Measurements from ENCODE around the gene SLC6A6. TPM values are rescaled to one million over a fixed set of nuclear protein-coding genes. Genes with fewer than 3 reads are reported as not detected.

Gene SLC6A6
- total and polyA plus RNA-seq, 2 experiments from 2014 or later = 30.7 to 58.9 TPM

DNA sequence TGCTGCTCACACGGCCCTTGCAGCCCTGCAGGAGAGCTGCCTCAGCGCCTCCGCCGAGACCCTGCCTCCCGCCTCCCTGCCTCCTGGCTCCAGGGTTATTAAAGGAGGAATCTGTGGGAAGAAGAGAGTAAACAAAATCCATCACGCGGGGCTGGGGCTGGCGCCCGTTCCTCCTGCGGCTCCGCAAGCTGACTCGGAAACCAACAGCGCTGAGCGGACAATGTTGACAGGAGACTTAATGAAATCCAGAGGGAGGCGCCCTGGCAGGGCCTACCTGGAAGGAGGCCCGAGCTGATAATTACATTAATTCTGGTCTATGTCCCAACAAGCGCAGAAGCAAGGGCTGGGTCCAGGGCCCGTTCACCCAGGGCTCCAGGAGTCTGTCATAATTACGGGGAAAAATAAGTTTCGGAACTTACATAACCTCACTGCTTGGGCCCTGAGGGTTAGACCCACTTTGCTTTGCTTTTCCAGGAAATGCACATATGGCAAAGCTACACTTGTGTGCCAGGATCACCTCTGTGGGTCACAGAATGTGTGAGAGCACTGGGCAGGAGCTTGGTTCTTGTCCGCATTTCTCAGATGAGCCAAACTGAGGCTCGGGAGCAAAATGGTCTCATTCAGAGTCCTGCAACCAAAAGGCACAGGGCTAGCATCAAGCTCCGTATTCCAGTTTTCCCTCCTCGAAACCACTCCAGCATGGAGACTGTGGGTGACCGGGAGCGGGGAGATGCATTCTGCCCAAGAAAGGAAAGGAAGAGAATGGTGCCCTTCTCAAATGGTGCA is 43.8 kb upstream of the SLC6A6 start:
- H3K79me2 ChIP-seq = no peaks in the 10 kb centered on the region
- DNase-seq (ENCODE audit: low spot score) = peak; percentile 88
- TF ChIP-seq, protein P1, sequence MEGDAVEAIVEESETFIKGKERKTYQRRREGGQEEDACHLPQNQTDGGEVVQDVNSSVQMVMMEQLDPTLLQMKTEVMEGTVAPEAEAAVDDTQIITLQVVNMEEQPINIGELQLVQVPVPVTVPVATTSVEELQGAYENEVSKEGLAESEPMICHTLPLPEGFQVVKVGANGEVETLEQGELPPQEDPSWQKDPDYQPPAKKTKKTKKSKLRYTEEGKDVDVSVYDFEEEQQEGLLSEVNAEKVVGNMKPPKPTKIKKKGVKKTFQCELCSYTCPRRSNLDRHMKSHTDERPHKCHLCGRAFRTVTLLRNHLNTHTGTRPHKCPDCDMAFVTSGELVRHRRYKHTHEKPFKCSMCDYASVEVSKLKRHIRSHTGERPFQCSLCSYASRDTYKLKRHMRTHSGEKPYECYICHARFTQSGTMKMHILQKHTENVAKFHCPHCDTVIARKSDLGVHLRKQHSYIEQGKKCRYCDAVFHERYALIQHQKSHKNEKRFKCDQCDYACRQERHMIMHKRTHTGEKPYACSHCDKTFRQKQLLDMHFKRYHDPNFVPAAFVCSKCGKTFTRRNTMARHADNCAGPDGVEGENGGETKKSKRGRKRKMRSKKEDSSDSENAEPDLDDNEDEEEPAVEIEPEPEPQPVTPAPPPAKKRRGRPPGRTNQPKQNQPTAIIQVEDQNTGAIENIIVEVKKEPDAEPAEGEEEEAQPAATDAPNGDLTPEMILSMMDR (IDR thresholded peaks at IDR 0.05; ENCODE audit: poor library complexity) = no peak
- TF ChIP-seq EZH2 (IDR thresholded peaks at IDR 0.05; ENCODE audit: borderline replicate concordance) (no peak), EZH2phosphoT487 (IDR thresholded peaks at IDR 0.05; ENCODE audit: low read depth, severe bottlenecking, unreplicated experiment) (no peak)
- peaks cover 17% of the 10 kb centered on the region for H3K4me1 ChIP-seq (ENCODE audit: insufficient read depth)
- no peaks in the 10 kb centered on the region for H4K20me1 ChIP-seq (ENCODE audit: insufficient read depth, poor library complexity, severe bottlenecking)
- peak overlapping the region; percentile 10 for H3K4me2 ChIP-seq
- no peaks in the 10 kb centered on the region for H3K36me3 ChIP-seq (replicated peaks; ENCODE audit: insufficient read depth, low read depth)
- no peaks in the 10 kb centered on the region for H3K27me3 ChIP-seq
- 33% methylated on average over 26 of the region's 26 CpGs for WGBS (ENCODE audit: low lambda C conversion rate, missing lambda C conversion rate)
- peak overlapping the region; percentile 65 for H3K27ac ChIP-seq
- H2AFZ ChIP-seq = no peak overlapping the region
- H3K4me3 ChIP-seq = no peak overlapping the region
- H3K9me3 ChIP-seq (ENCODE audit: low read depth) = no peaks in the 10 kb centered on the region
- no peaks in the 10 kb centered on the region for H3K9me2 ChIP-seq (replicated peaks; ENCODE audit: insufficient read depth)

DNA sequence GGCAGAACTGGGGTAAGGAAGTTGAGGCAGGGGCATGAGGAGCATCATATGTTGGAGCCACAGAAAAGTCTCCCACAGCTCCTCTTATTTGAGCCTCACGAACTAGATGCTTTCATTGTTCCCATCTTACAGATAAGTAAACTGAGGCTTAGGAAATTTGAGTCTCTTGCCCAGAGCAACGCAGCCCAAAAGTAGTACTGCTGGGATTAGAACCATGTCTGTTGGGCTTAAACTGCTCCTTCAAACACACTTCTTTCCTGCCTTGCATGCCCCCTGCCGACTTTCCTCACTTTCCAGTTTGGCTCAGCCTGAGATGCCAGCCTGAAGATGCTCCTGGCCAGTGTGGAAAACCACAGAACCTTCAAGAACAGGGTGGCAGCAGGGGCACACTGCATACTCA is 43.1 kb upstream of the SLC6A6 start:
- Histone ChIP-seq H3K79me2 (no peaks in the 10 kb centered on the region), H3K4me1 (ENCODE audit: insufficient read depth) (peaks cover 17% of the 10 kb centered on the region), H3K36me3 (replicated peaks; ENCODE audit: insufficient read depth, low read depth) (no peaks in the 10 kb centered on the region), H3K9me3 (ENCODE audit: low read depth) (no peaks in the 10 kb centered on the region), H3K27me3 (no peaks in the 10 kb centered on the region), H3K9me2 (replicated peaks; ENCODE audit: insufficient read depth) (no peaks in the 10 kb centered on the region), H3K4me2 (no peak overlapping the region), H4K20me1 (ENCODE audit: insufficient read depth, poor library complexity, severe bottlenecking) (no peaks in the 10 kb centered on the region), H2AFZ (no peak overlapping the region), H3K27ac (no peak overlapping the region), H3K4me3 (no peak overlapping the region)
- no peak for DNase-seq (ENCODE audit: low spot score)
- 92% methylated on average over 3 of the region's 3 CpGs for WGBS (ENCODE audit: low lambda C conversion rate, missing lambda C conversion rate)
- TF ChIP-seq EZH2phosphoT487 (IDR thresholded peaks at IDR 0.05; ENCODE audit: low read depth, severe bottlenecking, unreplicated experiment) (no peak), EZH2 (IDR thresholded peaks at IDR 0.05; ENCODE audit: borderline replicate concordance) (no peak)
- TF ChIP-seq, protein P1 (IDR thresholded peaks at IDR 0.05; ENCODE audit: poor library complexity) = no peak

DNA sequence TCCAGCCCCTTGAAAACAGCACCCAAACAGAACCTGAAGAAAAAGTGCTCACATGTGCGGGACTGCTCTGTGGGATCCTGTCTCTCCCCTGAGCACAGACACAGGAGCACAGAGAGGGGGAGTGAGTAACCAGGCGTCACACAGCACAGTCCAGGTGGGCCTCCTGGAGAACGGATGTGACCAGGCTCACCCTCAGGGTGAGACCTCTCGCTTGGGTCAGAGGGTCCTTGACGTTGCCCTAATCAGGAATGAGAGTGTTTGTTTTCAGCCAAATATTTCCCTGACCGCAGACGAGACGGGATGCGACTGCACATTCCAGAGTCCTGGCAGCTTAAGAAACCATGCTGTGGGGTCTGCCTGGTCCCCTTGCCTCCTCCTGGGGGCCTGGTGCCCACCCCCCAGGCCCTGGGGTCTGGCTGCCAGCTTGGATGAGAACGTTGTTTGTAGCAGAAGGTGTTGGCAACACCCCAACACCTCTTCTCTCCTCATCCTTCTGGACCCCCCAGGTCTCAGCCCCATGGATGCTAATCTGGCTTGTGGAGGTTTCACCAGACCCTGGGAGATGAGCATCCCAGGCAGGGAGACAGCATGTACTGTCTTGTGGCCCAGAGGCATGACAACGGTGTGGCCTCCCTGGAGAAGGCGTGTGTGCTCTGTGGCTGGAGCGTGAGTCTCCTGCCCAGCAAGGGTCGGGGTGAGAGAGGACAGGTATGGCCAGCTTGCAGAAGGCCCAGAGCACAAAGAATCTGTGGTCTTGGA is 42.1 kb upstream of the SLC6A6 start:
- Histone ChIP-seq H3K4me2 (no peak overlapping the region), H3K27me3 (no peaks in the 10 kb centered on the region), H3K4me3 (no peak overlapping the region), H3K4me1 (ENCODE audit: insufficient read depth) (peaks cover 17% of the 10 kb centered on the region), H4K20me1 (ENCODE audit: insufficient read depth, poor library complexity, severe bottlenecking) (no peaks in the 10 kb centered on the region), H3K9me2 (replicated peaks; ENCODE audit: insufficient read depth) (no peaks in the 10 kb centered on the region), H3K79me2 (no peaks in the 10 kb centered on the region), H3K27ac (peak overlapping the region; percentile 12), H3K9me3 (ENCODE audit: low read depth) (no peaks in the 10 kb centered on the region), H2AFZ (no peak overlapping the region), H3K36me3 (replicated peaks; ENCODE audit: insufficient read depth, low read depth) (no peaks in the 10 kb centered on the region)
- TF ChIP-seq EZH2 (IDR thresholded peaks at IDR 0.05; ENCODE audit: borderline replicate concordance) = no peak
- TF ChIP-seq, protein P1 (IDR thresholded peaks at IDR 0.05; ENCODE audit: poor library complexity) = no peak
- no peak for TF ChIP-seq EZH2phosphoT487 (IDR thresholded peaks at IDR 0.05; ENCODE audit: low read depth, severe bottlenecking, unreplicated experiment)
- DNase-seq (ENCODE audit: low spot score) = no peak
- WGBS (ENCODE audit: low lambda C conversion rate, missing lambda C conversion rate) = 61% methylated on average over 14 of the region's 14 CpGs

Measured in hepatocyte (in vitro differentiated cells).